HepG2 (cell line): Measurements from ENCODE around the gene ADGRG1. TPM values are rescaled to one million over a fixed set of nuclear protein-coding genes. Genes with fewer than 3 reads are reported as not detected.

ENCODE experiments used
- ATAC-seq: fragments of 200-7000 bp; cut with Tn5 transposase; 3 replicates; pipeline ENCODE4 v1.9.1; 2020; ENCODE audit warnings: mild to moderate bottlenecking, moderate library complexity
- BruUV-seq: library from RNA; stranded (reverse); fragments of 400-500 nt; replicated peaks from 2 replicates; lab custom pipeline; 2021; lab: Mats Ljungman, UMichigan
- CTCF ChIA-PET: fragments of 300-600 bp; formaldehyde crosslinking; extraction: SDS; loops from one replicate; lab custom pipeline; 2021; ENCODE audit warnings: low total read pairs, inconsistent platforms, low intra/inter-chr PET ratio; lab: Yijun Ruan, JAX
- POLR2A ChIA-PET: fragments of 350-600 bp; sonication (Branson Sonifier 250); formaldehyde crosslinking; loops from one replicate; lab custom pipeline; 2020; ENCODE audit warnings: antibody characterized with exemption, inconsistent platforms; lab: Yijun Ruan, JAX
- DNase-seq: peaks from one replicate; pipeline ENCODE4 v3.0.0-alpha.2; 2015; ENCODE audit warnings: low spot score
- FAIRE-seq: peaks from 3 replicates; lab custom pipeline; 2011; peaks lifted over from hg19 to GRCh38; lab: Jason Lieb, UNC
- H2AFZ ChIP-seq: one replicate; pipeline ENCODE4 v1.6.1; 2011; ENCODE audit warnings: low read length, inconsistent platforms
- H3K27ac ChIP-seq: fragments of 300-600 bp; 3 replicates; pipeline ENCODE4 v1.8.0; 2011; ENCODE audit warnings: mixed run types, mild to moderate bottlenecking, mixed read lengths, low read length, inconsistent platforms; ENCODE audit not compliant: insufficient read depth; ENCODE audit errors: extremely low read length
- H3K27me3 ChIP-seq, 2 experiments: fragments of 200-600 bp in 1 of 2; 2 replicates in 1 of 2; 3 replicates in 1 of 2; pipeline versions ENCODE4 v1.6.0 to v1.8.0; 2011; ENCODE audit warnings: low read length in 2 of 2, mild to moderate bottlenecking in 2 of 2, moderate library complexity in 2 of 2, inconsistent platforms in 1 of 2; ENCODE audit not compliant: insufficient read depth in 2 of 2, control insufficient read depth in 1 of 2
- H3K36me3 ChIP-seq, 2 experiments: fragments of 200-600 bp in 1 of 2; replicated peaks in 1 of 2; 2 replicates in 1 of 2; 3 replicates in 1 of 2; pipeline versions ENCODE4 v1.5.1 to v1.8.0; 2011; ENCODE audit warnings: low read length in 2 of 2, inconsistent platforms in 1 of 2; ENCODE audit not compliant: insufficient read depth in 2 of 2, control insufficient read depth in 1 of 2
- H3K4me1 ChIP-seq: 2 replicates; pipeline ENCODE4 v1.5.1; 2012; ENCODE audit warnings: low read length, inconsistent platforms; ENCODE audit not compliant: insufficient read depth
- H3K4me2 ChIP-seq: 2 replicates; pipeline ENCODE4 v1.6.0; 2011; ENCODE audit warnings: low read depth, low read length, inconsistent platforms
- H3K4me3 ChIP-seq, 3 experiments: fragments of 200-600 bp in 1 of 3; sonication (generic), shearing (Covaris generic) in 1 of 3; replicated peaks in 1 of 3; 2 replicates each; pipeline ENCODE4 v1.5.1; 2011 to 2016; ENCODE audit warnings: low read length in 3 of 3, inconsistent platforms in 2 of 3, low read depth in 2 of 3, mild to moderate bottlenecking in 2 of 3, control low read depth in 1 of 3, mixed read lengths in 1 of 3; ENCODE audit not compliant: insufficient read depth in 1 of 3
- H3K79me2 ChIP-seq: one replicate; pipeline ENCODE4 v1.6.1; 2011; ENCODE audit warnings: low read length, inconsistent platforms; ENCODE audit not compliant: insufficient read depth
- H3K9ac ChIP-seq: 2 replicates; pipeline ENCODE4 v1.6.0; 2011; ENCODE audit warnings: mild to moderate bottlenecking, low read depth, low read length, inconsistent platforms; ENCODE audit not compliant: insufficient read depth
- H3K9me3 ChIP-seq: 2 replicates; pipeline ENCODE4 v1.5.1; 2012; ENCODE audit warnings: mild to moderate bottlenecking, low read length
- H4K20me1 ChIP-seq: 2 replicates; pipeline ENCODE4 v1.6.0; 2011; ENCODE audit warnings: inconsistent platforms, mild to moderate bottlenecking, low read length, moderate library complexity; ENCODE audit not compliant: insufficient read depth
- JUND ChIP-seq: sonication (generic); formaldehyde crosslinking; IDR thresholded peaks from 2 replicates; pipeline ENCODE4 v1.8.0; 2022; ENCODE audit warnings: mild to moderate bottlenecking, missing genetic modification reagents
- PHF8 ChIP-seq: sonication (generic); formaldehyde crosslinking; IDR thresholded peaks from 2 replicates; pipeline ENCODE4 v1.5.0; 2020; ENCODE audit warnings: missing genetic modification reagents
- POGZ ChIP-seq: sonication (generic); formaldehyde crosslinking; IDR thresholded peaks from 2 replicates; pipeline ENCODE4 v1.4.0; 2020; ENCODE audit warnings: mild to moderate bottlenecking, missing genetic modification reagents
- PTBP1 ChIP-seq: fragments of 200-400 bp; formaldehyde crosslinking; IDR thresholded peaks from 2 replicates; pipeline ENCODE4 v1.6.1; 2018; ENCODE audit warnings: low read length, low read depth; ENCODE audit not compliant: poor library complexity, severe bottlenecking
- ZNF780A ChIP-seq: sonication (generic); formaldehyde crosslinking; IDR thresholded peaks from 2 replicates; pipeline ENCODE4 v1.8.0; 2022; ENCODE audit warnings: mild to moderate bottlenecking, missing genetic modification reagents, moderate library complexity
- ZNF784 ChIP-seq: sonication (generic); formaldehyde crosslinking; IDR thresholded peaks from 2 replicates; pipeline ENCODE4 v1.5.1; 2020; ENCODE audit warnings: missing genetic modification reagents, mild to moderate bottlenecking, borderline replicate concordance
- WGBS: methylation state at CpG from one replicate; pipeline ENCODE4 v1.1.6; 2017; ENCODE audit warnings: low lambda C conversion rate; 5-methylcytosine and 5-hydroxymethylcytosine counted together
- in situ Hi-C: cut with HindIII; loops from 2 replicates; pipeline ENCODE4 v1.10.0; 2017; ENCODE audit warnings: low pct_unique_long_range_greater_than_20kb; ENCODE audit not compliant: extremely low pct_ligation_motif_present
- intact Hi-C: fragments of 100-400 bp; cut with micrococcal nuclease; formaldehyde crosslinking; loops from one replicate; pipeline ENCODE4 v1.10.0; 2022; ENCODE audit not compliant: unreplicated experiment
- polyA plus RNA-seq, 8 experiments: library from polyadenylated mRNA; depleted of rRNA in 3 of 8; stranded (reverse) in 7 of 8; unstranded in 1 of 8; fragments of >200 nt; fragmentation: Illumina TruSeq in 4 of 8; extraction: Trizol in 4 of 8; gene quantifications; 2 replicates each; pipeline versions ENCODE4 v1.2.1 to v1.2.3, GENCODE V29; 2011 to 2016; ENCODE audit warnings: low read depth in 4 of 8, missing spikeins in 1 of 8, mixed read lengths in 1 of 8; ENCODE audit not compliant: insufficient read depth in 1 of 8
- total RNA-seq, 5 experiments: library from RNA; depleted of rRNA; stranded (reverse); fragments of >200 nt; fragmentation: Illumina TruSeq; extraction: Trizol; gene quantifications; 2 replicates each; pipeline ENCODE4 v1.2.3, GENCODE V29; 2016; ENCODE audit warnings: low read depth in 1 of 5
- TF ChIP-seq, protein P1 (sequence below): sonication (generic); formaldehyde crosslinking; conservative IDR thresholded peaks from 2 replicates; pipeline ENCODE4 v1.8.0; 2022; ENCODE audit warnings: low read depth, missing genetic modification reagents
- TF ChIP-seq, protein P2 (sequence below): IDR thresholded peaks from 2 replicates; pipeline ENCODE4 v1.6.1; 2012; ENCODE audit warnings: low read length, improper control_type of control experiment

Gene ADGRG1
- total and polyA plus RNA-seq, 2 of the 13 experiments (the other 11 are each of a cell fraction or from before 2014, with no cell fraction given) = 2.7 to 5.9 TPM

GRCh38 chr16:57616876-57617275 is 11.6 kb upstream of the ADGRG1 start:
- no TSS peak for BruUV-seq
- FAIRE-seq (no peak), DNase-seq (no peak), ATAC-seq (no peak)
- H3K36me3 ChIP-seq = no peaks in the 10 kb centered on the region
- no peak overlapping the region for H3K9ac ChIP-seq
- no peak overlapping the region for H2AFZ ChIP-seq
- intact Hi-C loops (no loop called here), in situ Hi-C loops (no loop called here)
- peaks cover 0 to 19% of the 10 kb centered on the region in 2 experiments; a peak in 3 of 5 replicates for H3K27me3 ChIP-seq
- ChIA-PET CTCF (interaction anchor here (4.1 kb wide), 1 partner anchor 32 kb away, joined by 21 read pairs; no protein-coding TSS in a partner anchor), POLR2A (interaction anchor here (1.6 to 8.7 kb wide), 2 partner anchors 10 to 18 kb away, joined by 5 to 127 read pairs; no protein-coding TSS in a partner anchor)
- H3K4me1 ChIP-seq = peaks cover 62% of the 10 kb centered on the region
- H4K20me1 ChIP-seq = no peaks in the 10 kb centered on the region
- H3K4me2 ChIP-seq = no peak overlapping the region
- H3K27ac ChIP-seq = no peak overlapping the region
- no peaks in the 10 kb centered on the region for H3K79me2 ChIP-seq
- no peaks in the 10 kb centered on the region for H3K9me3 ChIP-seq
- 27% methylated on average over 4 of the region's 4 CpGs for WGBS
- no peak overlapping the region for H3K4me3 ChIP-seq
- TF ChIP-seq, protein P1, sequence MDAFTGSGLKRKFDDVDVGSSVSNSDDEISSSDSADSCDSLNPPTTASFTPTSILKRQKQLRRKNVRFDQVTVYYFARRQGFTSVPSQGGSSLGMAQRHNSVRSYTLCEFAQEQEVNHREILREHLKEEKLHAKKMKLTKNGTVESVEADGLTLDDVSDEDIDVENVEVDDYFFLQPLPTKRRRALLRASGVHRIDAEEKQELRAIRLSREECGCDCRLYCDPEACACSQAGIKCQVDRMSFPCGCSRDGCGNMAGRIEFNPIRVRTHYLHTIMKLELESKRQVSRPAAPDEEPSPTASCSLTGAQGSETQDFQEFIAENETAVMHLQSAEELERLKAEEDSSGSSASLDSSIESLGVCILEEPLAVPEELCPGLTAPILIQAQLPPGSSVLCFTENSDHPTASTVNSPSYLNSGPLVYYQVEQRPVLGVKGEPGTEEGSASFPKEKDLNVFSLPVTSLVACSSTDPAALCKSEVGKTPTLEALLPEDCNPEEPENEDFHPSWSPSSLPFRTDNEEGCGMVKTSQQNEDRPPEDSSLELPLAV (CRISPR knock-in tag) = no peak
- no peak for TF ChIP-seq PTBP1
- TF ChIP-seq POGZ (CRISPR knock-in tag) = no peak
- TF ChIP-seq JUND (CRISPR knock-in tag) = no peak
- no peak for TF ChIP-seq ZNF780A (CRISPR knock-in tag)
- TF ChIP-seq PHF8 (CRISPR knock-in tag) = no peak
- no peak for TF ChIP-seq ZNF784 (CRISPR knock-in tag)
- TF ChIP-seq, protein P2, sequence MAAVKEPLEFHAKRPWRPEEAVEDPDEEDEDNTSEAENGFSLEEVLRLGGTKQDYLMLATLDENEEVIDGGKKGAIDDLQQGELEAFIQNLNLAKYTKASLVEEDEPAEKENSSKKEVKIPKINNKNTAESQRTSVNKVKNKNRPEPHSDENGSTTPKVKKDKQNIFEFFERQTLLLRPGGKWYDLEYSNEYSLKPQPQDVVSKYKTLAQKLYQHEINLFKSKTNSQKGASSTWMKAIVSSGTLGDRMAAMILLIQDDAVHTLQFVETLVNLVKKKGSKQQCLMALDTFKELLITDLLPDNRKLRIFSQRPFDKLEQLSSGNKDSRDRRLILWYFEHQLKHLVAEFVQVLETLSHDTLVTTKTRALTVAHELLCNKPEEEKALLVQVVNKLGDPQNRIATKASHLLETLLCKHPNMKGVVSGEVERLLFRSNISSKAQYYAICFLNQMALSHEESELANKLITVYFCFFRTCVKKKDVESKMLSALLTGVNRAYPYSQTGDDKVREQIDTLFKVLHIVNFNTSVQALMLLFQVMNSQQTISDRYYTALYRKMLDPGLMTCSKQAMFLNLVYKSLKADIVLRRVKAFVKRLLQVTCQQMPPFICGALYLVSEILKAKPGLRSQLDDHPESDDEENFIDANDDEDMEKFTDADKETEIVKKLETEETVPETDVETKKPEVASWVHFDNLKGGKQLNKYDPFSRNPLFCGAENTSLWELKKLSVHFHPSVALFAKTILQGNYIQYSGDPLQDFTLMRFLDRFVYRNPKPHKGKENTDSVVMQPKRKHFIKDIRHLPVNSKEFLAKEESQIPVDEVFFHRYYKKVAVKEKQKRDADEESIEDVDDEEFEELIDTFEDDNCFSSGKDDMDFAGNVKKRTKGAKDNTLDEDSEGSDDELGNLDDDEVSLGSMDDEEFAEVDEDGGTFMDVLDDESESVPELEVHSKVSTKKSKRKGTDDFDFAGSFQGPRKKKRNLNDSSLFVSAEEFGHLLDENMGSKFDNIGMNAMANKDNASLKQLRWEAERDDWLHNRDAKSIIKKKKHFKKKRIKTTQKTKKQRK = no peak
